Lower lobe of right lung (tissue), 2 donors: ENCODE measurements around the gene TPTE2. TPM values are rescaled to one million over a fixed set of nuclear protein-coding genes. Genes with fewer than 3 reads are reported as not detected.

Source experiments
- ATAC-seq, 2 donors: fragments of 200-7000 bp; cut with Tn5 transposase; one replicate each; pipeline ENCODE4 v1.9.1; 2020 to 2022; ENCODE audit warnings: mild to moderate bottlenecking in 2 of 2, moderate library complexity in 2 of 2
- DNase-seq: peaks from one replicate; pipeline ENCODE4 v3.0.0-alpha.2; 2020
- H3K27ac ChIP-seq: fragments of 200-600 bp; one replicate; pipeline ENCODE4 v1.8.0; 2022
- H3K27me3 ChIP-seq: fragments of 200-600 bp; one replicate; pipeline ENCODE4 v1.8.0; 2022; ENCODE audit warnings: low read depth
- H3K36me3 ChIP-seq: fragments of 200-600 bp; one replicate; pipeline ENCODE4 v1.8.0; 2022; ENCODE audit warnings: mild to moderate bottlenecking
- H3K4me1 ChIP-seq: fragments of 200-600 bp; one replicate; pipeline ENCODE4 v1.8.0; 2022
- H3K4me3 ChIP-seq: fragments of 200-600 bp; one replicate; pipeline ENCODE4 v1.8.0; 2022; ENCODE audit warnings: mild to moderate bottlenecking
- H3K9me3 ChIP-seq: fragments of 200-600 bp; one replicate; pipeline ENCODE4 v1.8.0; 2022
- intact Hi-C: fragments of 100-400 bp; cut with DNase I; formaldehyde crosslinking; loops from one replicate; pipeline ENCODE4 v1.11.0; 2022
- total RNA-seq: library from RNA; stranded (reverse); fragmentation: NEBNext Ultra II Directional; extraction: Animal tissue kit (Norgen Biotek cat#: 25700); gene quantifications from one replicate; pipeline ENCODE4 v1.2.1, GENCODE V29; 2021
- TF ChIP-seq, protein P1 (sequence below): fragments of 200-600 bp; IDR thresholded peaks from one replicate; pipeline ENCODE4 v1.8.0; 2022; ENCODE audit warnings: antibody characterized with exemption, mild to moderate bottlenecking
- donor health status: DM: no; HTN: yes; CAD: no; lungs with severe emphysema.

The TPTE2 gene
- total RNA-seq, 1 donor from 2014 or later: not detected

DNA sequence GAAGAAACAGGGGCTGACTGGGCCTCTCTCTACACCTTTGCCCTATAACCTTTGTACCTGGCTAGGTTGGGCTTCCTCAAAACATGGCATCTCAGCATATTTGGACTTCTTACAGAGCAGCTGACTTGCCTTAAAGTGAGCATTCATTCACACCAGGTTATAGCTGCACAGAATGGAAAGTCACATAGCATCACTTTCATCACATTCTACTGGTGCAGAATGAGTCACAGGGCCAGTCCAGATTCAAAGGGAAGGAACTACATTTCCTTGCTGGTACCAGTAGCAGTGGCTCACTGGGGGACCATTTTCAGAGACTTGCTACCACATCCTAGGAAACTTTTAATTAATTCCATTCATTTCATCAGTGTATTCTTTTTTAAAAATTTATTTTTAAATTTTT, 20.3 kb upstream of the TPTE2 start:
- ATAC-seq (no peak), DNase-seq (no peak)
- Histone ChIP-seq H3K27ac (no peak overlapping the region), H3K36me3 (no peaks in the 10 kb centered on the region), H3K9me3 (no peaks in the 10 kb centered on the region), H3K27me3 (no peaks in the 10 kb centered on the region), H3K4me1 (no peaks in the 10 kb centered on the region), H3K4me3 (no peak overlapping the region)
- TF ChIP-seq, protein P1, sequence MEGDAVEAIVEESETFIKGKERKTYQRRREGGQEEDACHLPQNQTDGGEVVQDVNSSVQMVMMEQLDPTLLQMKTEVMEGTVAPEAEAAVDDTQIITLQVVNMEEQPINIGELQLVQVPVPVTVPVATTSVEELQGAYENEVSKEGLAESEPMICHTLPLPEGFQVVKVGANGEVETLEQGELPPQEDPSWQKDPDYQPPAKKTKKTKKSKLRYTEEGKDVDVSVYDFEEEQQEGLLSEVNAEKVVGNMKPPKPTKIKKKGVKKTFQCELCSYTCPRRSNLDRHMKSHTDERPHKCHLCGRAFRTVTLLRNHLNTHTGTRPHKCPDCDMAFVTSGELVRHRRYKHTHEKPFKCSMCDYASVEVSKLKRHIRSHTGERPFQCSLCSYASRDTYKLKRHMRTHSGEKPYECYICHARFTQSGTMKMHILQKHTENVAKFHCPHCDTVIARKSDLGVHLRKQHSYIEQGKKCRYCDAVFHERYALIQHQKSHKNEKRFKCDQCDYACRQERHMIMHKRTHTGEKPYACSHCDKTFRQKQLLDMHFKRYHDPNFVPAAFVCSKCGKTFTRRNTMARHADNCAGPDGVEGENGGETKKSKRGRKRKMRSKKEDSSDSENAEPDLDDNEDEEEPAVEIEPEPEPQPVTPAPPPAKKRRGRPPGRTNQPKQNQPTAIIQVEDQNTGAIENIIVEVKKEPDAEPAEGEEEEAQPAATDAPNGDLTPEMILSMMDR: no peak
- intact Hi-C loops: no loop called here

DNA sequence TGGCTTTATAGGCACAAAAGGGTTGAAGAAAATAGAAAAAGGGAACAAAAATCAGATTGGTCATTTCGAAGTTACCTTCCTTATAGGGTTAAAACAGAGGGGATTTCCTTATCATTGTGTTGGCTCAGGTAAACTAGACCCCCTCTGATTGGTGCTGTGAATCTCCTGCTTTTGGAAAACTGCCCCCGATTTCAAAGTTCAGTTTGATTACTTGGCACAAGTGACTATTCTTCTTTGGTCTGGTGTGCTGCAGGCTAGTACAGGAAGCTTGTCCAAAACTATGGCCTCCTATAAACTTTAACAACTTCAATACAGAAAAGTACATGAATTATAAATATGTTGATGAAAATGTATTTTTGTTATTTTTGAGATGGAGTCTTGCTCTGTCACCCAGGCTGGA, 13.9 kb upstream of the TPTE2 start:
- no peak for ATAC-seq
- Histone ChIP-seq H3K27me3 (no peaks in the 10 kb centered on the region), H3K27ac (no peak overlapping the region), H3K9me3 (no peaks in the 10 kb centered on the region), H3K4me1 (no peaks in the 10 kb centered on the region), H3K4me3 (no peak overlapping the region), H3K36me3 (no peaks in the 10 kb centered on the region)
- TF ChIP-seq, protein P1: no peak
- no peak for DNase-seq
- intact Hi-C loops: no loop called here

DNA sequence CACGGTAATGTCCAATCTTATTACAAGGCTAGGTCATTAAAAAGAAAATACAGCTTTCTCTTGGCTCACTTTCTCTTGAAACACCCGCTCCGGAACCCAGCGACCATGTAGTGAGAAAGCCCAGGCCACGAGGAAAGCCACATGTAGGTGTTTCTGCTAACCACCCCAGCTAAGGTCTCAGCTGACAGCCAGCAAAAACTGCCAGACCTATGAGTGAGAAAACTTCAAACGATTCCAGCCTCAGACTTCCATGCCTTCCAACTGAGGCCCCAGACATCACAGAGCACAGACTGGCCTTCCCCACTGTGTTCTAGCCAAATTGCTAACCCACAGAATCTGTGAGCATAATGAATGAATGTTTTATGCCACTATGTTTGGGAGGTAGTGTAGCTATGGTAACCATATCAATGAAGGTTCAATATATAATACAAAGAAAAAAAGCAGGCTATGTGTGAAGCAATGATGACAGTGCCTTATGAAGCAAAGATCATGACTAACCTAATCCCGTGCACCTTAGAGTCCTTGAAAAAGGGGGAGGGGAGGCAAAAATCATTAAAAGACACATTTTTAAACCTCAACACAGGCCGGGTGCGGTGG, 11.9 kb upstream of the TPTE2 start:
- Histone ChIP-seq H3K27ac (no peak overlapping the region), H3K4me3 (no peak overlapping the region), H3K9me3 (no peaks in the 10 kb centered on the region), H3K36me3 (no peaks in the 10 kb centered on the region), H3K4me1 (no peaks in the 10 kb centered on the region), H3K27me3 (no peaks in the 10 kb centered on the region)
- ATAC-seq (no peak), DNase-seq (no peak)
- intact Hi-C loops: no loop called here
- TF ChIP-seq, protein P1: no peak

DNA sequence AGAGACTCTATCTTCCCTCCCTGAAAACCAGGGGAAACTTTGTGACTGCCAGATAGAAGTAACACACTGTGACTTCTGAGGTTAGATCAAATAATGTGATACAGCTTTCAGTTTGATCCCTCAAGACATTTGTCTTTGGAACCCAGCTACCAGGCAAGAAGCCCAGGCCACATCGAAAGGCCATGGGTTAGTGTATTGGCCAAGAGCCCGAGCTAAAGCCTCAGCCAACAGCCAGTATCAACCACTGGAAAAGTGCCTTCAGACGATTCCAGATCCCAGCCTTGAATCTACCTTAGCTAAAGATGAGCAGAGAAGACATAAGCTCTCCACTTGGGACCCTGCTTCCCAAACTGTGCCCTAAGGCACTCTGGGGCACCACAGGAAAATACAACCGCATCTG, 10.9 kb upstream of the TPTE2 start:
- Histone ChIP-seq H3K36me3 (no peaks in the 10 kb centered on the region), H3K27me3 (no peaks in the 10 kb centered on the region), H3K27ac (no peak overlapping the region), H3K4me3 (no peak overlapping the region), H3K9me3 (no peaks in the 10 kb centered on the region), H3K4me1 (no peaks in the 10 kb centered on the region)
- TF ChIP-seq, protein P1: no peak
- no peak for DNase-seq
- no peak for ATAC-seq
- intact Hi-C loops: no loop called here

DNA sequence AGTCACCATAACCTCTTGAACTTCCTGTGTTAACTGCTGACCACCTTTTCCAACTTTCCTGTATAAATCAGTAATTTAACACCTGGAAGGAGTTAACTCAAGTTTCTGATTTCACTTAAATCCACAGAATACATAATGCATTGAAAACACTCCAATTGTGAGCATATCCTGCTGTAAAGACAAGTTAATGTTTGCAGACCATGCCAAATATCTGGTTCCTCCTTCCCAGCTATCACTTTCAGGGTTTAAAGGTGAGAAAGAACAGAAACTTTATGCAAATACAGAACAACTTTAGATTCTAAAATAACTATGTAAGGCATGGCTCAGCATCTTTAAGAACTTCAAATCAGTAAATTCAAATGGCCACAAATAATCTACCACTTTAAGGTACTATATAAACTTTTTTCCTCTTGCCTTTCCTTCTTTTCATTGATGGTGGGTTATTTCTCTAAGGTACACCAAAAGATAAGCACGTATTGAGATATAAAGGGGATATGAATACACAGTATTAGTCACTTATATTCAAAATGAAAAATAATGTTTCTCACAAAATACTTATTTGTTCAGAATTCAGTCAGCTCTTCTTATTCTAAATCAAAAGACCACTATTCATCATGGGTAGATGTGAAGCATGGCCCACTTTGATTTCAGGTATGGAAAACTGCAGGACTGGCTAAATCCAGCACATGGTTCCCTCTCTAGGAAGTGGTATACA, 6.6 kb upstream of the TPTE2 start:
- DNase-seq (no peak), ATAC-seq (no peak)
- no peak overlapping the region for H3K4me3 ChIP-seq
- H3K27ac ChIP-seq: no peak overlapping the region
- TF ChIP-seq, protein P1: no peak
- intact Hi-C loops: no loop called here
- H3K27me3 ChIP-seq: peaks cover 10% of the 10 kb centered on the region
- H3K9me3 ChIP-seq: no peaks in the 10 kb centered on the region
- H3K36me3 ChIP-seq: no peaks in the 10 kb centered on the region
- H3K4me1 ChIP-seq: no peaks in the 10 kb centered on the region
